ENCODE measurements around the gene CPS1. TPM values are rescaled to one million over a fixed set of nuclear protein-coding genes. Genes with fewer than 3 reads are reported as not detected.

Gene CPS1
- polyA plus RNA-seq, 10 donors: 1.0 to 2.9 (median 2.3) TPM

- no peak for DNase-seq
These were observed 49.6 kb downstream of the CPS1 start for GRCh38 chr2:210606001-210606400.

DNA sequence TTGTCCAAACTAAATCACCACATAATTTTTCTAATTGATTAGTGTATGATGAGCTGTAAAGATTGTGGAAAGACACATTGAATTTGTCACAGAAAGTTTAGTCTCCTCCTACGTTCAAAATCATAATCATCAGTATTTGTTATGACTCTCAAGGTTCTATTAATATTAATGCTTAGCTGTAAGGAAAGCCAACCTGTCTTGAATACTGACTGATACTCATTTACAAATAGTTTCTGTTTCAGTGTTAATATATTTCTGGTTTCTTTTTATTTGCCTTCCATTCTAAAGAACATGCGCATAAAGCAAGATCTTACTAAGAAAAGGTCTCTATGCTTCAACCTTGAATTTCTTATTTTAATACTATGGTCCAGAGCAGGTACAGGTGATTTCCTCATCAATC, 55.1 kb downstream of the CPS1 start:
- DNase-seq: no peak

DNA sequence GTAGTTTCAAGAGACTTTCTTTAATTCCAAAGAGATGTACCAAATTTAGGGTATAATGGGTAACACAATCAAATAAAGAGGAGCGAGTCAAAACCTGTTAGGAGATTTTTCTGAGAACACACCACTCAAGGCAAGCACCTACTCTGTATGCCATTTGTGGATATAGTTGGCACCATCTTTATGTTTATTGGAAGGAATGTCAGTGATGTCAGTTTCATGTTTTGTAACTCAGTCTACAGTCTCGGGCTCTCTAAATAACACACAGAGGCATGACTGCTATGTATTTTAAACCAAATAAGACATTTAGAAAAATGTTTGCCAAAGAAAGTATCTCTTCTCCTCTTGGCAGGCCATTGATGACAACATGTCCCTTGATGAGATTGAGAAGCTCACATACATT, 59.7 kb downstream of the CPS1 start:
- DNase-seq: no peak

- no peak for DNase-seq
These were observed 60.9 kb downstream of the CPS1 start for GRCh38 chr2:210617318-210617717.

DNA sequence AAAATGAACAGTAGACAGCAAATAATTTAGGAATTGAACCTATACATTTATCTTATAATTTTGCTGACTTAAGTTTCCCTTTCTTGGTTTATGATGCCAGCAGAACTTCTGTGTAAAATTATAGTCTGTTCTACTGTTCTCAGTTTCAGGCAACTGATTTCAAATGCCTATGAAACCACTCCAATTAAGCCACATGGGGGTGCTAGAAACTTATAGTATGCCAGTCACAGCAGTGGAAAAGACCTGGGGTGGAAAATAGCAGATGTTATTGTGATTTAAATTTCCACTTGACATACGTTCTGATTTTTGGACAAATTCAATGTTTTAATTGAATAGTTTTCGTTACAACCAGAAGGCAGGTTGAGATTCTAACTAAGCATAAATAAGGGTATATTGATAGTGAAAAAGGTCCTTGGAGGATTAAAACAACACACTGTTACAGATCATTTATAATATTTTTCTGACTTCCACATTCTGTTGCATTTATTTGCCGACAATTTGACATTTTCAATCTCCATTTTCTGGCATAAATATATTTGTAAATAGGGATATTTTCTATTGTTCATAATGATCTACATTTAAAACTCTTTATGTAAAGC, 61.4 kb downstream of the CPS1 start:
- DNase-seq: peak; percentile 28 to 60 (median 44)

DNA sequence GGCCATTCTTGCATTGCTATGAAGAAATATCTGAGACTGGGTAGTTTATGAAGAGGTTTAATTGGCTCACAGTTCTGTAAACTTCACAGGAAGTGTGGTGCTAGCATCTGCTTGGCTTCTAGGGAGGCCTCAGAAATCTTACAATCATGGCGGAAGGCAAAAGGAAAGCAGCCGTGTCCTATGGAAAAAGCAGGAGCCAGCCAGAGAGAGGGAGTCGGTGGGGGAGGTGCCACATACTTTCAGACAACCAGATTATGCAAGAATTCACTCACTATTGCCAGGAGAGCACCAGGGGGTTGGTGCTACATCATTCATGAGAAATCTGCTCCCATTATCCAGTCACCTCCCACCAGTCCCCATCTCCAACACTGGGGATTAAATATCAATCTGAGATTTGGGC, 64.1 kb downstream of the CPS1 start:
- DNase-seq: no peak

DNA sequence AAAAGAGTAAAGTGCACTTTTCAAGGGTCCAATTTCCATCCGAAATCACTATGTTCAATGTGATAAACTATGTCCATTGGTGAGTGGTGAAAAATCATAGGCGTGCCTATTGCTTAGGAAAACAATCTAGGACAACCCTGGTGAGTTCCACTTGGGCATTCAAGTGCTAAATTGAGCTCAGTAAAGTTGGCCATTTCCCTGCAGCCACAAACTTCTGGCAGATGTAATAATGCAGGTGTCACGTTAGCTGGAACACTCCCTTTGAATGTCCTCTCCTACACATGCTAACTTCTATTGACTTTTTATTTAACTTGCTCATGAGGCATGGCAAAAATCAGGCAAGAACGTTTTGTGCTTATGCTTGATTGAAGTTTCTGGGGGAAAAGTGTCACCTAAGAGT, 67.1 kb downstream of the CPS1 start:
- DNase-seq: no peak

DNA sequence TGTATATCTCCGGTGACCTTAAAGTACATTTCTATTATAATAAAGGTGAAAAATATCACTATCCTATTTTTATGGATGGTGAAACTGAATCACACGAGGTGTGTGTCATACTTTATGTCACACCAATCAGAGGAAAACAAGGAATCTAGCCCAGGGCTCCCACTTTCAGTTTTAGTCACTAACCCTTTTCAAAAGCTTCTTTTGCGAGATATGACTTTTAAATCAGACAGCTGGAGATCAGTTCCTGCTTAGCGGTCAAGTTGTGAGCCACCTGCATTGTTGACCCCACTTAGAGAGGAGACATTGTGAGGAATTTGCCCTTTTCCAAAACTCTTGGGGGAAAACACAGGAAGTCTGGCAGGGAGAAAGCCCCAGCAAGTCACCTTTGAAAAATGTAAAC, 70.5 kb downstream of the CPS1 start:
- DNase-seq: no peak

DNA sequence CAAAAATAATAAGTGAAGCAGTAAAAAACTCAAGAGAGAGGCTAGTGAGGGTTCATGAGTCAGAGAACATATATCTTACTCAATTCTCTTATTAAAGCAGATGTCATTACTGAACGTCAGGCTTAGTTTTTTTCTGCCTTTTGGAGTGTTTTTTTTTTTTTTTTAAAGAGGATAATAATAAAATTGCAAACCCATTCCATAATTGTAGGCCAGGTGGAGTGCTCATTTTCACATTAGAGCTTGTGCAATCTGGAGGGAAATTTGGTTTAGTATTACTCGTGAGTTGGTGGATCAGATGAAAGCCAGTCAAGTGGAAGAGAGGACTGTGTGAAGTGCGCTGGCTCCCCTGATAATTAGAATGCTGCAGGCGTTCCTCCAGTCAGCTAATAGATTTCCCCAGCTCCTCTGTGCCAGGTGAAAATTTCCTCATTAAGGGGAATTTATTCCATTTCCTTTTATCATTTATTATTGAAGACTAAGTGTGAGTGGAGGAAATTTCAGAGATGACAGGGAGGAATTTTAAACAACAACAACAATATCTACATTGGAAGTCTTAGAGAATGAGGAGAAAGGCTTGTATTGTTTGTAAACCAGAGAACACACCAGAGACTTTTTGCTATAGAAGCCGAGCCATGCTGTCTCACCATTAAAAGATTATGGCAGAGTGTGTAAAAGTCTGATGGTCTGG, 74.6 kb downstream of the CPS1 start:
- DNase-seq: no peak

- DNase-seq: no peak
These were observed 77.3 kb downstream of the CPS1 start for GRCh38 chr2:210633699-210634098.

DNA sequence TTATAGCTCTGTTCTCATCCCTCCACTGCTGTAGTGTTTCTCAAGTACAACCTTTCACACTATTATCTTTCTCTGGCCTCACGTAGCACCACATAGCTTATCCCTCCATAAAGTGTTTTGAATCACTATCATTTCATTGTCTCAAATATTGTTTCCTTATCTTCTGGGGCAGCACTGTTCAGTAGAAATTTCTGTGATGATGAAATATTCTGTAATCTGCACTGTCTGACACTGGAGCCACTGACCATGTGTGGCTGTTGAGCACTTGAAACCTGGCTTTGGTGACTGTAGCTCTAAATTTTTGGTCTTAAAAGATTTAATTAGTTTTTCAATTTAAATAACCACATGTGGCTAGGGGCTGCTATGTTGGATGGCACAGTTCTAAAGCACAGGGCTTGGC, 78.9 kb downstream of the CPS1 start:
- DNase-seq: no peak

- DNase-seq: no peak
These were observed 85.9 kb downstream of the CPS1 start for GRCh38 chr2:210642333-210642732.

DNA sequence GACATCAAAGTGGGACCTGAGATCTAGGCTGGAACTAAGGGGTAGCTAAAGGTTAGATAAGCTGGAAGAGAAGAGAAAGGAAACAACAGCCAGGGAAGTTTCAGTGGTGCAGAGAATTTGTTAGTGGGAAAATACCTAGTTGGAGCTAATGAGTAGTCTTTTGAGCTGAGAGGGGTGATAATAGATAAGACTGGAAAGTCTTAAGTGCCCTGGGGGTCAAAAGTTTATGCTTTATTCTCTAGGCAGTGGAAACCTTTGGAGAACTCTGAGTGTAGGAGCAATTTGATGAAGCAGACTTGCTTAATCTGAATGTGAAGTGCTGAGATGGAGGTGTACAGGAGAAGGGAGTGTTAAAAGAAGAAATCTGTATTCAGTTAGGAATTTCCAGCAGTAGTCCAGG, 90.8 kb downstream of the CPS1 start:
- DNase-seq: no peak

- DNase-seq: no peak
These were observed 97.7 kb downstream of the CPS1 start for GRCh38 chr2:210654091-210654490.

- no peak for DNase-seq
These were observed 99.0 kb downstream of the CPS1 start for GRCh38 chr2:210655229-210655975.

DNA sequence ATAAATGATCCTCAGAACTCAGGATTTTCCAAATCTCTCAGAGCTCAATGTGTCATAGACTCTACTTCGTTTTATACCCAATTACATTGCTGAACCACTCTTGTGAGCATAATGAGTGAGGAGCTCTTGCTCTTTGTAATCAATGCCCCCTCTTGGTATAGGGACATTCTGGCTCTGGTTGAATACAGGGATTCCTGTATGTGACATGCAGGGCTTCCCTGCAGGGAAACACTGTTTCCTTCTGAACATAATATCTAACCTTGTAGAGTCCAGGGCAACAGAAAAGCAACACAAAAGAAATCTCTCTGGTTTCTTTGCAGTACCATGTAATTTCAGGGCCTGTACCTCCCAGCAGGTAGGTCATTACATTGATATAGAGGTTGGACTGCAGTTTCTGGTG, 101.5 kb downstream of the CPS1 start:
- no peak for DNase-seq

- no peak for DNase-seq
These were observed 104.4 kb downstream of the CPS1 start for GRCh38 chr2:210660751-210661150.

DNA sequence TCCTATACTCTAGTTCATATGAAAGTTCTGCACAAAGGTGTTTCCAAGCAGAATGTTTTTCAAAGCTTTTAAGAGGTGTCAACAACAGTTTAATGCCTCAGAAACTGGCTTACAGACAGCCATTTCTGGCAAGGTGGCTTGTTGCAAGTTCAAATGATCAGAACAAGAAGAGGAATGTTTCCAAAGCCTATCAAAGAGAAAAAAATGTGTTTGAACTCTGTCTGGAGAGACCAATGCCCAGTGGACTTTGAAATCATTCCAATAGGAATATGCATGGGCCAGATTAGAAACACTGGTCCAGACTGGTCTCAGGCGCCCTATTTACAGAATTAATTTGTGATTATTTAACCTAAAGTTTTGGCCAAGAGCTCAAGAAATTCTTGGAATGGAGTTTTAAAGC, 106.2 kb downstream of the CPS1 start:
- DNase-seq: peak; percentile 13 to 67 (median 49)

- DNase-seq: peak; percentile 14 to 70 (median 29)
These were observed 107.3 kb downstream of the CPS1 start for GRCh38 chr2:210663631-210664089.

DNA sequence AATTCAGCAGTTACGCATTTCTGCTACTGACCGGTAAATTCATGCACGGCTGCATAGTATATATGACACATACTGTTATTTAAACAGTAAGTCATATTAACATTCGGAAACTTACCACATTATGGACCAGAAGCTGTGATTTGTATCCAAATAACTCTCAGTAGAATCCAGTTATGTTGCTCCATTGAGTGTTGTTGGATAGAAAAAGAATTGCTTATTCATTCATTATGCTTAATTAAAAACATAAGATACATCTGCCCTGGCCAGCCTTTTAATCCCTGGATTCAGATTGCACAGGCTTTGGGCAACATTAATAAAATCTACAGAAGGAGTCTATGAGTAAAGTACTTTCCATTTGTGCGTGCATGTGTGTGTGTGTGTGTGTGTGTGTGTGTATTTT, 111.3 kb downstream of the CPS1 start:
- DNase-seq: peak in 1 of 3 donors; percentile 30

- DNase-seq: no peak
These were observed 114.7 kb downstream of the CPS1 start for GRCh38 chr2:210671065-210671464.

GRCh38 chr2:210673117-210673516, 116.7 kb downstream of the CPS1 start:
- DNase-seq: no peak

DNA sequence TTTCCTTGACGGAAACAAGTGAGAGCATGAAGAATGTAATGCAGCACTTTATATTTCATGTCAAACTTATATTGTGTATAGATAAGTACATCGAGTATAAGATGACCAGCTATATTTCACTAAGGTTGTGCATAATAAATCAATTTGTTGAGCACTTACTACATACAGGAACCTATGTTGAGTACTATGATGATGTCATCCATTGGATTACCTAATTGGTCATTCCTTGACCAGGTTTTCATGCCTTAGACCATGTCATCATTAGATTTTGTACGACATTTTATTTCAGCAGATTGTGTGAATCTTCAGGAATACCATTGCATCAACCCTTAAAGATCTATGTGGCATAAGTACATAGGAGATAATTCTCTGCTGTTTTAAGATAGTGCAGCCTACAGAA, 119.7 kb downstream of the CPS1 start:
- no peak for DNase-seq

All from muscle of back (tissue), 11 donors.